Neural cell (in vitro differentiated cells): Measurements from ENCODE around the gene PGK1.

Source experiments
- EP300 ChIP-seq: fragments of 450-650 bp; conservative IDR thresholded peaks from 2 replicates; pipeline ENCODE4 v1.6.1; 2014; ENCODE audit warnings: antibody characterized with exemption, mild to moderate bottlenecking, moderate library complexity; ENCODE audit not compliant: poor library complexity, severe bottlenecking
- POLR2AphosphoS5 ChIP-seq: IDR thresholded peaks from 2 replicates; pipeline ENCODE4 v1.6.1; 2012
- SMC3 ChIP-seq: fragments of 450-650 bp; conservative IDR thresholded peaks from 2 replicates; pipeline ENCODE4 v1.6.1; 2014; ENCODE audit warnings: antibody characterized with exemption, mild to moderate bottlenecking, moderate library complexity; ENCODE audit not compliant: poor library complexity
- TAF1 ChIP-seq: IDR thresholded peaks from 2 replicates; pipeline ENCODE4 v1.6.1; 2012; ENCODE audit warnings: low read depth
- TF ChIP-seq, protein P1 (sequence below): fragments of 450-650 bp; IDR thresholded peaks from 2 replicates; pipeline ENCODE4 v1.5.1; 2014; ENCODE audit warnings: antibody characterized with exemption, mild to moderate bottlenecking, moderate library complexity; ENCODE audit not compliant: poor library complexity, severe bottlenecking

- TF ChIP-seq, protein P1, sequence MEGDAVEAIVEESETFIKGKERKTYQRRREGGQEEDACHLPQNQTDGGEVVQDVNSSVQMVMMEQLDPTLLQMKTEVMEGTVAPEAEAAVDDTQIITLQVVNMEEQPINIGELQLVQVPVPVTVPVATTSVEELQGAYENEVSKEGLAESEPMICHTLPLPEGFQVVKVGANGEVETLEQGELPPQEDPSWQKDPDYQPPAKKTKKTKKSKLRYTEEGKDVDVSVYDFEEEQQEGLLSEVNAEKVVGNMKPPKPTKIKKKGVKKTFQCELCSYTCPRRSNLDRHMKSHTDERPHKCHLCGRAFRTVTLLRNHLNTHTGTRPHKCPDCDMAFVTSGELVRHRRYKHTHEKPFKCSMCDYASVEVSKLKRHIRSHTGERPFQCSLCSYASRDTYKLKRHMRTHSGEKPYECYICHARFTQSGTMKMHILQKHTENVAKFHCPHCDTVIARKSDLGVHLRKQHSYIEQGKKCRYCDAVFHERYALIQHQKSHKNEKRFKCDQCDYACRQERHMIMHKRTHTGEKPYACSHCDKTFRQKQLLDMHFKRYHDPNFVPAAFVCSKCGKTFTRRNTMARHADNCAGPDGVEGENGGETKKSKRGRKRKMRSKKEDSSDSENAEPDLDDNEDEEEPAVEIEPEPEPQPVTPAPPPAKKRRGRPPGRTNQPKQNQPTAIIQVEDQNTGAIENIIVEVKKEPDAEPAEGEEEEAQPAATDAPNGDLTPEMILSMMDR = no peak
- TF ChIP-seq EP300 (no peak), SMC3 (no peak), POLR2AphosphoS5 (no peak), TAF1 (no peak)
Observed at GRCh38 chrX:78106651-78106986, 2.6 kb downstream of the PGK1 start.
